Measurements from ENCODE around the gene DNAJC18.

The DNAJC18 gene

DNA sequence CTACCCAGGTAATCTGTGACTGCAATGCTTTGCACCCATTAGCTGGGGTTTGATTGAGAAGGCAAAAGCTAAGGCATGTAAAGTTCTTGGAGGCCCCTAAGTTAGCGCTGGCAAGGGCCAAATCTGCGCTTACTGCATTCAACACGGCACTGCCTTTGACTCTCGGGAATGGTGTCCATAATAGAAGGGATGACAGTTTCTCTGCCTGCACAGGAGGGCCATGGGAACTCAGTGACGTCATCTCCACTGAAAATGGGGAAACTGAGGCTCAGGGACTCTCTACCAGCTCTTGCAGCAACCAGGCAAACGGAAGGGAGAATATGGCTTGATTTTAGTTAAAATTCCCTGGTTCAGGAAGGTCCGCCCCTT is 35.9 kb downstream of the DNAJC18 start:
- no peak for DNase-seq (ENCODE audit: low read depth)

DNA sequence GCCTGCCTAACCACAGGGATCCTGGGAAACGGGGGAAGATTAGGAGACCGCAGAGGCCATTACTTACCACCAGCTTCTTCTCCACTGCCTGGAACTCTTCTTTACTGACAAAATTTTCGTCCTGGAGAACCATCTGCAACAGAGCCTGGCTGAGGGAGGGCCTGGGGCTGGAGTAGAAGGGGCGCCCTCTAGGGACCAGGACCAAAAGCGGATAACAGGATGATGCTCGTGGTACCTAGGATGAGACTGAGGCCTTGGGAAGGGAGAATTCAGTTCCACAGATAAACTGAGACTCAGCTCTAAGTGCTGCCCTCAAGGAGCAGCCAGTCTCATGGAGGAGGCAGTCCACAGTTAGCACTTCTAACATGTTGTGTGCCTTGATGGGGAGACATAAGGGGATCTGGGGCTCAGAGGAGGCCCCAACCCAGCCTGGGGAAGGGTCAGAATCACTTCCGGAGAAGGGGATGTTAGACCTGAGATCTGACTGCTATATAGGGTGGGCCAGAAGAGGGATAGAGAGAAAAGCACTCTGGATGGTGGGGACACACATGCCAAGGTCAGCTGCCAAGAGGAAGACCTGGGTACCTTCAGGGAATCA is 36.7 kb downstream of the DNAJC18 start:
- DNase-seq (ENCODE audit: low read depth) = no peak

- DNase-seq (ENCODE audit: low read depth) = no peak
These were observed 37.8 kb downstream of the DNAJC18 start for GRCh38 chr5:139401546-139401945.

- no peak for DNase-seq (ENCODE audit: low read depth)
These were observed 39.7 kb downstream of the DNAJC18 start for GRCh38 chr5:139399501-139400121.

DNA sequence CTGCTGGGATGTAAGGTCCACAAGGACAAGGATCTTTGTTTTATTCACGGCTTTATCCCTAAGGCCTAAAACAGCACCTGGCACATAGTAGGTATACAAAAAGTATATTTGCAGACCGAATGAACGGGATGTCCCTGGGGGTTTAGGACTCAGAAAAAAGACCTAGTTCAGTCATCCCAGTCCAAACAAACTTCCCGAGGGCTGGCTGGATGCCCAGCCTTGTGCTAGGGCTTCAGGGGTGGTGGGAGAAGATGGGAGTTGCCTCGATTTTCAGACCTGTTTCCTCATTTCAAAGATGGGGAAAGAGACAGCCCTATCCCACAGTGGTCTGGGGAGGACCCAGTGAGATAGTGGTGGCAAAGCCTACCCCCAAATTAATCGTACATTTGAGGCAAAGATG is 41.4 kb downstream of the DNAJC18 start:
- DNase-seq (ENCODE audit: low read depth) = no peak

DNA sequence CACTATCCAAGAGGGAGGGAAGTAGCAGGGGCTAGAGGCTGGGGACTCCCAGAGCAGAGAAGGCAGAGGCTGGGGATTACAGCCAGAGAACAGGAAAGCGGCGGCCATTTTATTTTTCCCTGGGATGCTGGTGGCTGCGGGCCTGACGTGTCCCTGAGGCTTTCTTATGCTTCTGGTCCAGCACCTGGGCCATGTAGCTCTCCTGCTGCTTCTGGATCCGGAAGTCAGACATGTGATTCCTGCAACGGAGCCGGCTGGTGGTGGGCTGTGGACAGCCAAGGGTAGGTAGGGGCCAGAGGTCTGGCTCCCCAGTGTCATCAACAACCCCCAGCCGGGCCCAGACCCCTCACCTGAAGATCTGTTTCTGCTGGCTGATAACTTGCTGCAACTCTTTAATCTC is 42.6 kb downstream of the DNAJC18 start:
- no peak for DNase-seq (ENCODE audit: low read depth)

- no peak for DNase-seq (ENCODE audit: low read depth)
These were observed 43.3 kb downstream of the DNAJC18 start for GRCh38 chr5:139395844-139396640.

DNA sequence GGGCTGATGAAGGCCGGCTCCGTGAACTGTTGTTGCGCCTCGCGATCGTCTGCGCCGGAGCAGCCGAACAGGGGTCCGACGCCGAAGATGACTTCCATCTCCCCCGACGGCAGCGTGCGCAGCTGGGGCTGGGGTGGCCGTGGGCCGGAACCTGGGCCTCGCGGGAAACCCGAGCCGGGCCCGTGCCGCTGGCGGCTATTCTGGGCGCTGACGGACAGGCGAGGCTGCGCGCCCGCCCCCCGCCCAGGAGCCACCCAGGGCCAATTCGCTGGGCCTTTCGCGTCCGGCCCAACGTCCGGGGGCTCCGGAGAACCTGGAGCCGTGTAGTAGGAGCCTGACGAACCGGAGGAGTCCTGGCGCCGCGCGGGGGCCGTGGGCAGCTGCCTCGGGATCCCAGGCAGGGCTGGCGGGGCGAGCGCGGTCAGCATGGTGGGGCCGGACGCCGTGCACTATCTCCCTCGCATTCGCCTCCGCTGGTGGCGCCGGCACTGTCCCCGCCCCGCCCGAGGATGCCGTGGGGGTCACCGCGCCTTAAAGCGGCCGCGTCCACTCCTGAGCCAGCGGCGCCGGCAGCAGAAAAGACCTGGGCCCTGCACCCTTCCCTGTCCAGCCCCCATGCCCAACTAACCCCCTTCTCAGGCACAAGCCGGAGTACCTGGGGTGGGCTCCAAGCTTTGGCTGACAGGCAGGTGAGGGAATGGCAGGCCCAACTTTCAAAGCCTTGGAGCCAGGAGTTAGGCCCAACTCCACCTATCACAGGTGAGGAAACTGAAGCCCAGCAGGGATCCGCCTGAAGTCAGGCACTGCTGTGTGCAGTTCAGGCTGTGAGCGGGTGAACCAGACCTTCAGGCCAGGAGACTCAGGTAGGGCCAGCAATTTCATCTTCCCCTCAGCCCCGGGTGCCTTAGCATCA is 44.4 kb downstream of the DNAJC18 start, which contains the start of gene PROB1:
TSS of gene PROB1 (minus strand) at position 451 of the 913 bp plus-strand sequence. CDS start at position 428, 23 bp downstream.
- DNase-seq (ENCODE audit: low read depth) = no peak

- peak; percentile 49 for DNase-seq (ENCODE audit: low read depth)
These were observed 45.1 kb downstream of the DNAJC18 start for GRCh38 chr5:139394123-139394653.

- no peak for DNase-seq (ENCODE audit: low read depth)
These were observed 45.7 kb downstream of the DNAJC18 start for GRCh38 chr5:139393497-139394122.

- peak; percentile 67 for DNase-seq (ENCODE audit: low read depth)
These were observed 46.4 kb downstream of the DNAJC18 start for GRCh38 chr5:139392678-139393496.

DNA sequence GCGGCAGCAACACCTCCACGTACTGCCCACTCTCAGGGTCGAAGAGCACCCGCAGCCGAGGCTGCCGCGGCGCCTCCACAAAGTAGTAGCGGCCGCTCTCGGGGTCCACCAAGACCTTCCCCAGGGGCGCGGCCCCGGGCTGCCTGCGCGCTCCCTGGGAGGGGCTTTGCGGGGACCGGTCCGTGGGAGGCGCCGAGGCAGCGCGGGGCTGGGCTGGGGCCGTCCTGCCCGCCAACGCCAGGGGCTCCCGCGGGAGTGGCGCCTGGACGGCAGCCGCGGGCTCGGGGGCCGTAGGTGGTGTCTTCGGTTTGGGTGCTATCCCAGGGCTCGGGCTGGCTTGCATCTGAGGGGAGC is 47.0 kb downstream of the DNAJC18 start:
- no peak for DNase-seq (ENCODE audit: low read depth)

DNA sequence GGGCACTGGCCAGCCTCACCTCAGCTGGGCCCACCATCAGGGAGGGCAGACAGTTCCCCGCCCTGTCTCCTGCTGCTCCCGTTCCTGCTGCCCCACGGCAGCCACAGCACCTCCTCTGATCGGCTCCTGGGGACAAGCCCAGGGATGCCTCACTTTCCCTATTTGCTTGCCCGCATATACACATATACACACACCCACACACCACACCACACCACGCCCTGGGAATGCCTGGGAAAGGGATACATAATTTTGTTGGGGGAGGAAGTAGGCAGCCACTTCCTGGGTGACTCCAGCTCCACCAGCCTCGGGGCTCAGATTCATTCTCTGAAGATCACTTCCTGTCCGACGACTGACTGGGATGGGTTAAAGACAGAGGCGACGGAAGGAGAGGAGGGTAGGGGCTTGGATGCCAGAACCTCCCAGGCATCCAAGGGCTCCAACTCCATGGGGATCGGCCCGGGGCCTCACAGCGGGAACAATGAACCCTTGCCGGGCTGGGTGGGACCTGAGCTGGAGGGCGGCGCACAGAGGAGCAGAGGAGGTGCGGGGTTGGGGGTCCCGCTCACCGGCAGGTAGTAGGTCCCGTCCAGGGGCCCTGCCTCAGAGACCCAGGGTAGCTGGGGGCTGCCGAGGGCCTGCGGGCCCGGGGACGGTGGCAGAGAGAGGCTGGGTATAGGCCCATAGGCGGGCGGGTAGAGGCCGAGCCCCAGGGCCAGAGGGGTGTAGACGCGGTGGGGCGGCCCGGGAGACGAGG is 47.6 kb downstream of the DNAJC18 start:
- no peak for DNase-seq (ENCODE audit: low read depth)

DNA sequence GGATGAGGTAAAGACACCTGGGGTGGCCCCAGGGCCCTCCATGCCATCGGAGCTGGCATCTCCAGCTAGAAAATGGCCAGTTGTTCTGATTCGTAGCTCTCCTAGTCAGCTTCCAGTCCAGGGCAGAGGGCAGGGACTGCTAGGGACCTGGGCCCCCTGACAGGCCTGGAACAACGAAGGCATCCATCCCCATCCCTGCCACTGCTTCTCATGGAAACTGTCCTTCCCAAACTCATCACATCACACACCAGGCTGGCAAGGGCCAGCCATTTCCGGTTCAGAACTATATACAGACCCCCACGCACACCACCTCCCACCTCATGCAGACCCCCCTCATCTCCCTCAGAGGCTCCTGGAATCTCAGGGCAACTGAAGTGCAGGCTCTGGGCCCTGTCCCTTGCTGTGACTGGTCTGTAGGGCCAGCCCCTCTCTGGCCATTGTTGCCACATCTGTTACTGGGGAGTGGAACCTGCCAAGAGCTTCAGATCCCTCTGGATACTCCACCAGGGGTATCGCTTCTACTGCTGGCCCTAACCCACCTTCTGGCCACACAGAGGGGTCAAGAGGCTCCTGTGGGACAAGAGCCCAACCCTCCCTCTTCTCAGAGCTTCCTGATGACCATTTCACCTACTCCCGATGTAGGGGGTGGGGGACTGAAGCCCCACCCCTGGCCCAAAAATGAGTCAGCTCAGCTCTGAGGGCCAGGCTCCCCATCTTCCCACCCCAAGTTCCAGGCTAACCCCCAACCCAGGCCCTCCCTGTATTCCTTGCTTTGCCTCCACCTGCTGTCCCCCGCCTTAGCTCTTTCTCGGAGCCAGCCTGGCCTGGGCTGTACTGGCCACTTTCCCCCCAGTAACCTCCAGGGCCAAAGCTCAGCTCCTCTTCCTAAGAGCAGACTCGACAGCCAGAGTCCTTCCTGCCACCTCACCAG is 48.4 kb downstream of the DNAJC18 start:
- no peak for DNase-seq (ENCODE audit: low read depth)

GRCh38 chr5:139389701-139390638 is 49.4 kb downstream of the DNAJC18 start, which contains the start of gene MZB1:
TSS of gene MZB1 (minus strand) at chr5:139389913. CDS start at chr5:139389856, 57 bp downstream.
- peak; percentile 64 for DNase-seq (ENCODE audit: low read depth)

DNA sequence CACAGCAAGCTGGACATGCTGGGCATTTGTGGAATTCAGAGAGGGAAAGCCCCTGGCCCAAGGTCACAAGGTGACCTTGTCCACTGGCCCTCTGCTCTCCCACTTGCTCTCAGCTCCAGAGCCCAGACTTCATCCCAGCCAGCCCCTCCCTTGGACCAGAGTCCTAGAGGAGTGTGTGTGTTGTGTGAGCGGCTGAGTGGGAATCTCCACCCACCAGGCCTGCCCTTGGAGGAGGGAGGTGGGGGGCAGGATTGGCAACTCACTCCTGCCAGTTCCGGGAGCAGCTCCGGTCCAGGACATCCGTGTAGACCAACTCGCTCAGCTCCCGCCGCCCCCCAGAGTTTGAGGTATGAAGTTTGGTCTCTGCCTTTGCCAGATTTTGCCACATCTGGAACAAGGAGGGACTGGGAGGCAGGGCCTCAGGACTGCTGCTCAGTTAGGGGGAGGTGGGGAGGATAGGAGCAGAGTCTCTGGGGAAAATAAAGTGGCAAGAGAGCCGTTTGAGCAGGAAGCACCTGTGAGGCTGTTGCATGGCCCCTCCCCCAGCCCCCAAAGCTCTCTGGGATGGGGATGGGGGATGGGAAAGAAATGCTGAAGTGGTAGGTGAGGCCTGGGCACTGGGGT is 51.0 kb downstream of the DNAJC18 start:
- DNase-seq (ENCODE audit: low read depth) = no peak

- DNase-seq (ENCODE audit: low read depth) = no peak
These were observed 51.6 kb downstream of the DNAJC18 start for GRCh38 chr5:139387611-139388197.

Measured in activated gamma-delta T cell treated with anti-CD3 and anti-CD28 coated beads, Interleukin-2, amount 50 U/mL, for 16 hours (primary cell).